Measurements from ENCODE around the gene BIRC3.
A peak's percentile ranks its signal among the peaks of the same experiment; 100 is the strongest.
"Not testable (repeated sequence)": the region's sequence is repeated elsewhere in the genome, so short reads cannot be mapped to it uniquely, and the experiment has no call there.

The BIRC3 gene

DNA sequence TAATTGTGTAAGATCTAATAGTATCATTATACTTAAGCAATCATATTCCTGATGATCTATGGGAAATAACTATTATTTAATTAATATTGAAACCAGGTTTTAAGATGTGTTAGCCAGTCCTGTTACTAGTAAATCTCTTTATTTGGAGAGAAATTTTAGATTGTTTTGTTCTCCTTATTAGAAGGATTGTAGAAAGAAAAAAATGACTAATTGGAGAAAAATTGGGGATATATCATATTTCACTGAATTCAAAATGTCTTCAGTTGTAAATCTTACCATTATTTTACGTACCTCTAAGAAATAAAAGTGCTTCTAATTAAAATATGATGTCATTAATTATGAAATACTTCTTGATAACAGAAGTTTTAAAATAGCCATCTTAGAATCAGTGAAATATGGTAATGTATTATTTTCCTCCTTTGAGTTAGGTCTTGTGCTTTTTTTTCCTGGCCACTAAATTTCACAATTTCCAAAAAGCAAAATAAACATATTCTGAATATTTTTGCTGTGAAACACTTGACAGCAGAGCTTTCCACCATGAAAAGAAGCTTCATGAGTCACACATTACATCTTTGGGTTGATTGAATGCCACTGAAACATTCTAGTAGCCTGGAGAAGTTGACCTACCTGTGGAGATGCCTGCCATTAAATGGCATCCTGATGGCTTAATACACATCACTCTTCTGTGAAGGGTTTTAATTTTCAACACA is 6.4 kb downstream of the BIRC3 start:
- Mint-ChIP-seq H3K9me3 (no peaks in the 10 kb centered on the region), H3K36me3 (peaks cover 42% of the 10 kb centered on the region), H3K4me3 (no peak overlapping the region), H3K27me3 (no peaks in the 10 kb centered on the region), H3K27ac (peak overlapping the region; percentile 81), H3K4me1 (peaks cover 33% of the 10 kb centered on the region)
- DNase-seq (ENCODE audit: low spot score in 2 of 2): no peak
- no peak for ATAC-seq (ENCODE audit: low read depth)

GRCh38 chr11:102325088-102325487 is 7.8 kb downstream of the BIRC3 start:
- ATAC-seq (ENCODE audit: low read depth) (peak; percentile 32), DNase-seq (ENCODE audit: low spot score in 2 of 2) (no peak)
- peak overlapping the region; percentile 81 for H3K27ac Mint-ChIP-seq
- no peaks in the 10 kb centered on the region for H3K9me3 Mint-ChIP-seq
- H3K4me3 Mint-ChIP-seq: peak overlapping the region; percentile 19
- peaks cover 38% of the 10 kb centered on the region for H3K36me3 Mint-ChIP-seq
- H3K4me1 Mint-ChIP-seq: peaks cover 31% of the 10 kb centered on the region
- no peaks in the 10 kb centered on the region for H3K27me3 Mint-ChIP-seq

- no peak overlapping the region for H3K4me3 Mint-ChIP-seq
- no peaks in the 10 kb centered on the region for H3K9me3 Mint-ChIP-seq
- DNase-seq (ENCODE audit: low spot score in 2 of 2) (no peak), ATAC-seq (ENCODE audit: low read depth) (no peak)
- H3K27ac Mint-ChIP-seq: no peak overlapping the region
- H3K27me3 Mint-ChIP-seq: no peaks in the 10 kb centered on the region
- H3K4me1 Mint-ChIP-seq: peaks cover 25% of the 10 kb centered on the region
- H3K36me3 Mint-ChIP-seq: peaks cover 43% of the 10 kb centered on the region
These were observed 11.5 kb downstream of the BIRC3 start for GRCh38 chr11:102328748-102329147.

GRCh38 chr11:102330231-102330630 is 12.9 kb downstream of the BIRC3 start:
- Mint-ChIP-seq H3K27ac (peak overlapping the region; percentile 83), H3K4me1 (peaks cover 19% of the 10 kb centered on the region), H3K27me3 (no peaks in the 10 kb centered on the region), H3K36me3 (peaks cover 36% of the 10 kb centered on the region), H3K4me3 (no peak overlapping the region), H3K9me3 (no peaks in the 10 kb centered on the region)
- DNase-seq (ENCODE audit: low spot score in 2 of 2) (no peak), ATAC-seq (ENCODE audit: low read depth) (no peak)

DNA sequence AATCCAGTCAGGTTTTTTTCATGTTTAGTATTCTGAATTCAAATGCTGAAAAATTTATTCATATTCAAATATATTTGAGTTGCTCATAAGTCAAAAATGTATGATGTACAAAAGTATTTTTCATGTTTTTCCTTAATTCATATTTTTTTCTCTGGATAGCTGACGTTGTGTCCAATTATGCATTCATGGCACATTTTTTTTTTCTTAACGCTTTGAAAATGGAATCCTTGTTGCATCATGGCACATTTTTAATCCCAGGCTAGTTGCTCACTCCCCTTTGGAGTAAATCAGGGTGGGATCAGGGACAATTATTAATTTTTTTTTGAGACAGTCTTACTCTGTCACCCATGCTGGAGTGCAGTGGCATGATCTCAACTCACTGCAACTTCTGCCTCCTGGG is 14.1 kb downstream of the BIRC3 start:
- Mint-ChIP-seq H3K27ac (peak overlapping the region; percentile 49), H3K4me1 (peaks cover 19% of the 10 kb centered on the region), H3K9me3 (no peaks in the 10 kb centered on the region), H3K4me3 (no peak overlapping the region), H3K27me3 (no peaks in the 10 kb centered on the region), H3K36me3 (peaks cover 34% of the 10 kb centered on the region)
- ATAC-seq (ENCODE audit: low read depth): no peak
- no peak for DNase-seq (ENCODE audit: low spot score in 2 of 2)

- Mint-ChIP-seq H3K4me3 (no peak overlapping the region), H3K9me3 (no peaks in the 10 kb centered on the region), H3K27me3 (no peaks in the 10 kb centered on the region), H3K27ac (peak overlapping the region; percentile 82), H3K4me1 (peaks cover 16% of the 10 kb centered on the region), H3K36me3 (peaks cover 29% of the 10 kb centered on the region)
- DNase-seq (ENCODE audit: low spot score in 2 of 2) (no peak), ATAC-seq (ENCODE audit: low read depth) (no peak)
These were observed 15.3 kb downstream of the BIRC3 start for GRCh38 chr11:102332611-102332994.

DNA sequence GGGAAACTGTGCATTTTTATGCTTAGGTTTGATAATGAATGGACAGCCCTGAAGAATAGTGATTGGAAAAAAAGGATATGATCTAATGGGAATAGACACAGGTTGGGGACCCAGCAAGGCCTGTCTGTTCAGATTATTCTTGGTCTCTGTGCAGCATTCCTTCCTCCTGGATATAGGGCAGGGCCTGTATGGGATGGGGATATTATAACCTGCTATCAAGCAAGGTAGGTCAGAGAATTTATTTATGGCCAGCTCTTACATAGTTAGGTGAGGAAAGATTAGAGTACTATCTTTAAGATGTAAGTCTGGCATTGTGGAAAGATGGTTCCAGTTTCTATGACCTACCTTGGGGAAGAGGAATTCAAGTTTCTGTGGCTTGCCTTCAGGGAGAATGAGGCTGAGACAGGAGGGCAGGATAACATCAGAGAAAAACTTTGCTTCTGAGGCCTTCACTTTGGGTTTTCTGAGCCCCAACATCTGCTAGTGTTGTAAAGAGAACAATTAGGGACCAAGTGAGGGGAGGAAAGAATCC is 21.3 kb downstream of the BIRC3 start:
- peaks cover 8% of the 10 kb centered on the region for H3K36me3 Mint-ChIP-seq
- ATAC-seq (ENCODE audit: low read depth) (no peak), DNase-seq (ENCODE audit: low spot score in 2 of 2) (no peak)
- H3K27ac Mint-ChIP-seq: peak overlapping the region; percentile 69
- peaks cover 19% of the 10 kb centered on the region for H3K4me1 Mint-ChIP-seq
- no peak overlapping the region for H3K4me3 Mint-ChIP-seq
- H3K9me3 Mint-ChIP-seq: no peaks in the 10 kb centered on the region
- no peaks in the 10 kb centered on the region for H3K27me3 Mint-ChIP-seq

GRCh38 chr11:102341311-102341710 is 24.0 kb downstream of the BIRC3 start:
- not testable (repeated sequence) for DNase-seq (ENCODE audit: low spot score in 2 of 2); H3K4me3 Mint-ChIP-seq; H3K27me3 Mint-ChIP-seq; H3K9me3 Mint-ChIP-seq; H3K36me3 Mint-ChIP-seq
- Mint-ChIP-seq H3K4me1 (peaks cover 24% of the 10 kb centered on the region), H3K27ac (peak overlapping the region; percentile 78)
- ATAC-seq (ENCODE audit: low read depth): peak; percentile 44

DNA sequence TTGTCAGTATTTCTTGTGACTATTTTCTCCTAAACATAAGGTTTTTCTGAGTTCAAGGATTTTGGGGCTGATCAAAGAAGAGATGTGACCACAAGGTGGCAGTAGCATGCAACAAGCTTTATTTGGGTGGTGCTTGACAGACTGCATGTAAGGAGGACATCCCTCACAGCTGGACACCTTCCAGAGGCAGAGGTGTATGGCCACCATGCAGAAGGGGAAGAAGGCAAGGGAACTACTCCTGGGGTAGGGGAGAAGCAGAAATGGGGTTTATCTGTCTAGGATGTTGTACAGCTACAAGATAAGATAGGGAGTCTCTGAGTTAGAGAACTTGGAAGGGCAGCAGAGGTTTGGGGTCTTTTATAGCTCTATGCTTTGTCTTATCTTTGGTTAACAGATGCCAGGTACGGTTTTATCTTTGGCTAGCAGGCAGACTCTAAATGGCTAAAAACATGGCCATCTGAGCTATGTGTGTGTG is 24.6 kb downstream of the BIRC3 start:
- DNase-seq (ENCODE audit: low spot score in 2 of 2) (peak; percentile 72 to 75), ATAC-seq (ENCODE audit: low read depth) (peak; percentile 42)
- H3K4me3 Mint-ChIP-seq: no peak overlapping the region
- peaks cover 24% of the 10 kb centered on the region for H3K4me1 Mint-ChIP-seq
- H3K27ac Mint-ChIP-seq: peak overlapping the region; percentile 12
- no peaks in the 10 kb centered on the region for H3K27me3 Mint-ChIP-seq
- H3K36me3 Mint-ChIP-seq: peaks cover 8% of the 10 kb centered on the region
- H3K9me3 Mint-ChIP-seq: no peaks in the 10 kb centered on the region

- H3K27me3 Mint-ChIP-seq: no peaks in the 10 kb centered on the region
- H3K9me3 Mint-ChIP-seq: no peaks in the 10 kb centered on the region
- ATAC-seq (ENCODE audit: low read depth) (no peak), DNase-seq (ENCODE audit: low spot score in 2 of 2) (no peak)
- no peaks in the 10 kb centered on the region for H3K36me3 Mint-ChIP-seq
- no peak overlapping the region for H3K27ac Mint-ChIP-seq
- H3K4me3 Mint-ChIP-seq: no peak overlapping the region
- H3K4me1 Mint-ChIP-seq: peaks cover 27% of the 10 kb centered on the region
These were observed 26.5 kb downstream of the BIRC3 start for GRCh38 chr11:102343809-102344208.

- ATAC-seq (ENCODE audit: low read depth) (no peak), DNase-seq (ENCODE audit: low spot score in 2 of 2) (no peak)
- peaks cover 25% of the 10 kb centered on the region for H3K4me1 Mint-ChIP-seq
These were observed 28.6 kb downstream of the BIRC3 start for GRCh38 chr11:102345904-102346303.

DNA sequence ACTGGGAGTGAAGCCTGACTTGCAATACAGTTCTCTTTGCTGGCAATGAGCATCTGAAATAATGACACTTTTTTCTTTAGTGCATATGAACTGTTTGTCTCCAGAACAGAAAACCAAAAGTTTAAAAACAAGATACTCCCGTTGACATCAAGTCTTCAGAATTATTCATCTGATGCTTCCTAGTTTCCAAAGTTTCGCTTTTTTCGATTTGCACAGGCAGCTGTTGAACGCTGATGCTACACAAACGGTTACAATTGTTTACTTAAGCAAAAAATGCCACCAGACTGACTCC is 29.1 kb downstream of the BIRC3 start:
- no peak for ATAC-seq (ENCODE audit: low read depth)
- Mint-ChIP-seq H3K27me3 (no peaks in the 10 kb centered on the region), H3K36me3 (peaks cover 12% of the 10 kb centered on the region), H3K4me1 (peaks cover 24% of the 10 kb centered on the region), H3K27ac (peak overlapping the region; percentile 98), H3K4me3 (peak overlapping the region; percentile 95), H3K9me3 (no peaks in the 10 kb centered on the region)
- no peak for DNase-seq (ENCODE audit: low spot score in 2 of 2)

More at GRCh38 chr11:102345904-102346303, 28.6 kb downstream of the BIRC3 start:
- H3K36me3 Mint-ChIP-seq: peaks cover 8% of the 10 kb centered on the region
- peak overlapping the region; percentile 95 for H3K4me3 Mint-ChIP-seq
- H3K27me3 Mint-ChIP-seq: no peaks in the 10 kb centered on the region
- no peaks in the 10 kb centered on the region for H3K9me3 Mint-ChIP-seq
- peak overlapping the region; percentile 98 for H3K27ac Mint-ChIP-seq

DNA sequence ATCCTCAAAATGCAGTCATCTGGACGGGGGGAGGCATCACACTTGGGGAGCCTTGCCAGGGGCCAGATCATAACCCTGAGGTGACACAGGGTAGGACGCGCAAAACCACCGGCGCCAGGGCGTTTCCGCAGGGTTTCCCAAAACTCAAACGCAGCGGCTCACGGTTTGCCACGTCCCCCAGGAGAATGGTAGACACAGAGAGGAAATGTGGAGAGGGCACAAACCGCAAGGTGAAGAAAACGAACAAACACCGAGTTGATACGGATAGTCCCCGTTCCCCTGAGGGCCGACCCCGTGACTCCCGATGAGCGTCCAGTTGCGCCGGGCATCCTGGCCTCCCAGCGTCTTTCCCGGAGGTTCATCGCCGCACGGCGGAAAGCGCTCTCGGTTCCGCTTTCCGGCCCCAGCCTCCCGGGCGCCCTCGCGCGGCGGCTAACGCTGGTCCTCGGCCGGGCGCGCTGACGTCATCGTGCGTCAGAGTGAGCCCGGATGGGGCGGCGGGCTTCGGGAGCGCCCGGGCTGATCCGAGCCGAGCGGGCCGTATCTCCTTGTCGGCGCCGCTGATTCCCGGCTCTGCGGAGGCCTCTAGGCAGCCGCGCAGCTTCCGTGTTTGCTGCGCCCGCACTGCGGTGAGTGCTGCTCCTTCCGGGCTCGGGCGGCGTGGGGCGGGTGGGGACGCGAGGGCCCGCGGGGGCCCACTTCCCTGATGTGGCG is 29.6 kb downstream of the BIRC3 start, which contains the start of gene BIRC2:
Gene BIRC2, plus strand, starts transcription at position 467 of the 714 bp plus-strand sequence. CDS start 2,641 bp downstream, outside the sequence.
- Mint-ChIP-seq H3K27ac (peak within 1 kb of the TSS; percentile 98), H3K9me3 (no peaks in the 10 kb centered on the region), H3K36me3 (peaks cover 13% of the 10 kb centered on the region), H3K4me3 (peak within 1 kb of the TSS; percentile 95), H3K4me1 (peaks cover 24% of the 10 kb centered on the region), H3K27me3 (no peaks in the 10 kb centered on the region)
- peak; percentile 97 to 99 for DNase-seq (ENCODE audit: low spot score in 2 of 2)
- ATAC-seq (ENCODE audit: low read depth): peak; percentile 88
